LNCAP (cell line): ENCODE data around the gene CCDC171.

Experiments used
- TF ChIP-seq, protein P1 (sequence below): fragments of 450-650 bp; IDR thresholded peaks from 2 replicates; pipeline ENCODE4 v1.5.1; 2017; ENCODE audit warnings: mild to moderate bottlenecking

CCDC171 gene

DNA sequence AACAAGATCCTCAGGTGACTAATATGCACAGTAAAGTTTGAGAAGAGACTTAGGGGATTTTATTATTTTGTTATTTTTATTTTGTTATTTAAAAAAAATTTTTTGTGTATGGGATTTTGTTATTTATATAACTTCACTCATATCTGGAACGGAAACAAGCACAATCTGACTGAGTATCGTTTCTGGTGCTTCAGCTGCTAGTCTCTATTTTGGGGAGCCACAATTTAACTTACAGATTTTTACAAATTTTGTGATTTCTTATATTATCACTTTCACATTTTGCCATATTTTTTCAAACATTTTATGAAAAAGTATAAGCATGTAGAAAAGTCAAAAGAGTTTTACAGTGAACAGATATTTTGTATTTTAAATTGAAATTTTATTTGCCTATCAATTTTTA, 208.7 kb downstream of the CCDC171 start:
- TF ChIP-seq, protein P1, sequence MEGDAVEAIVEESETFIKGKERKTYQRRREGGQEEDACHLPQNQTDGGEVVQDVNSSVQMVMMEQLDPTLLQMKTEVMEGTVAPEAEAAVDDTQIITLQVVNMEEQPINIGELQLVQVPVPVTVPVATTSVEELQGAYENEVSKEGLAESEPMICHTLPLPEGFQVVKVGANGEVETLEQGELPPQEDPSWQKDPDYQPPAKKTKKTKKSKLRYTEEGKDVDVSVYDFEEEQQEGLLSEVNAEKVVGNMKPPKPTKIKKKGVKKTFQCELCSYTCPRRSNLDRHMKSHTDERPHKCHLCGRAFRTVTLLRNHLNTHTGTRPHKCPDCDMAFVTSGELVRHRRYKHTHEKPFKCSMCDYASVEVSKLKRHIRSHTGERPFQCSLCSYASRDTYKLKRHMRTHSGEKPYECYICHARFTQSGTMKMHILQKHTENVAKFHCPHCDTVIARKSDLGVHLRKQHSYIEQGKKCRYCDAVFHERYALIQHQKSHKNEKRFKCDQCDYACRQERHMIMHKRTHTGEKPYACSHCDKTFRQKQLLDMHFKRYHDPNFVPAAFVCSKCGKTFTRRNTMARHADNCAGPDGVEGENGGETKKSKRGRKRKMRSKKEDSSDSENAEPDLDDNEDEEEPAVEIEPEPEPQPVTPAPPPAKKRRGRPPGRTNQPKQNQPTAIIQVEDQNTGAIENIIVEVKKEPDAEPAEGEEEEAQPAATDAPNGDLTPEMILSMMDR, result no peak

- TF ChIP-seq, protein P1, result no peak
Observed at GRCh38 chr9:15763371-15763770, 210.5 kb downstream of the CCDC171 start.

GRCh38 chr9:15764131-15764530, 211.3 kb downstream of the CCDC171 start:
- TF ChIP-seq, protein P1, result no peak

DNA sequence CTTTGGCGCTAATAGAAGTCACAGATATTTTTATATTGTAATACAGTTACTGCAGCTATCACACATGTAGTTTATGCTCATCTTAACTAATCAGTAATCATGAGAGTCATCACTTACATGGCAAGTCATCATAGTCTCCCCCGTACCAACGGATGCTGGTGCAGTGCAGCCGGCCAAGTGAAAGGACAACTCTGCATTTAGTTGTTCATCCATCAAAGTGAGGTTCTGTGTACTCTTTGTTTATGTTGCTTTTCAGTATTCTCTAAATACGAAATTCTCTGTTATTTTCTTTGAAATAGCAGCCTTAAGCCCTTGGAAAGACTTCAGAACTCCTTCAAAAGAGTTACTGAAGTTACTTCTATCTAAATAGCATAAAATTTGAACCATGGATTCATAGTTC, 216.7 kb downstream of the CCDC171 start:
- TF ChIP-seq, protein P1, result no peak

GRCh38 chr9:15778861-15779260, 226.0 kb downstream of the CCDC171 start:
- TF ChIP-seq, protein P1, result no peak

DNA sequence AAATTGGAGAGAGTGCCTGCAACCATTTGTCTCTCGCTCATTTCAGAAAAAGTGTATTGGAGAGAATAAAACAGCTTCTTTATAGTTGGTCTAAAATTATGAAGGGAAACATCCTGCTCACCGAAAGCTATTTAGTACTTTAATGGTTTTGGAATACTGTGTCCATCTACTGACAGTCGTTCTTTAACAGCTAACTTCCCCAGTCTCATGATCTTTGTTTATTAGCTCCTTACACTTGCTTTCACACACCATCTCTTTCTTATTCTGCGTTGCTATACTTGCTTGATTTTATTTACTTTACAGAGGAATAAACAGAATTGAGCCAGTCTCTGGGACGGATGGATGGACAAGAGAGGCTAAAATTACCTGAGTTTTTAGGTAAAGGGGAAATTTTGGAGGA, 229.3 kb downstream of the CCDC171 start:
- TF ChIP-seq, protein P1, result no peak

GRCh38 chr9:15785584-15785983, 232.7 kb downstream of the CCDC171 start:
- TF ChIP-seq, protein P1, result no peak

GRCh38 chr9:15786616-15787015, 233.8 kb downstream of the CCDC171 start:
- TF ChIP-seq, protein P1, result no peak
